Activated T-helper 1 cell treated with anti-CD3 and anti-CD28 coated beads, Interleukin-12 subunit alpha, Interleukin-12 subunit beta, Interleukin-2, Interleukin-4 antibody, amounts not matched to agents 30 ng/mL and 10 ng/mL and 1 ng/mL, durations not matched to agents 14 hours and 24 hours and 36 hours (primary cell): ENCODE measurements around the gene PHF5A. TPM values are rescaled to one million over a fixed set of nuclear protein-coding genes. Genes with fewer than 3 reads are reported as not detected.
A peak's percentile ranks its signal among the peaks of the same experiment; 100 is the strongest.

Experiments used
- DNase-seq: peaks from one replicate; pipeline ENCODE4 v3.0.0; 2021; ENCODE audit warnings: low spot score
- H3K27ac Mint-ChIP-seq: one replicate; pipeline ENCODE4 v1.8.0; 2021; ENCODE audit warnings: mild to moderate bottlenecking, mixed read lengths
- H3K27me3 Mint-ChIP-seq: one replicate; pipeline ENCODE4 v1.8.0; 2022; ENCODE audit warnings: mild to moderate bottlenecking, moderate library complexity, mixed read lengths; ENCODE audit not compliant: insufficient read depth
- H3K36me3 Mint-ChIP-seq: one replicate; pipeline ENCODE4 v1.8.0; 2021; ENCODE audit warnings: low read depth, mixed read lengths
- H3K4me1 Mint-ChIP-seq: one replicate; pipeline ENCODE4 v1.8.0; 2021; ENCODE audit warnings: low read depth, mixed read lengths
- H3K4me3 Mint-ChIP-seq: one replicate; pipeline ENCODE4 v1.8.0; 2021; ENCODE audit warnings: mild to moderate bottlenecking, moderate library complexity, mixed read lengths
- H3K9me3 Mint-ChIP-seq: one replicate; pipeline ENCODE4 v1.8.0; 2021; ENCODE audit warnings: mixed read lengths
- intact Hi-C: fragments of 100-400 bp; cut with micrococcal nuclease; formaldehyde crosslinking; loops from one replicate; pipeline ENCODE4 v1.15.1; 2024
- total RNA-seq: library from RNA; stranded (reverse); gene quantifications from 2 replicates; pipeline ENCODE4 v1.2.3, GENCODE V29; 2022

The PHF5A gene
- total RNA-seq, 1 donor from 2014 or later = 83.7 TPM

DNA sequence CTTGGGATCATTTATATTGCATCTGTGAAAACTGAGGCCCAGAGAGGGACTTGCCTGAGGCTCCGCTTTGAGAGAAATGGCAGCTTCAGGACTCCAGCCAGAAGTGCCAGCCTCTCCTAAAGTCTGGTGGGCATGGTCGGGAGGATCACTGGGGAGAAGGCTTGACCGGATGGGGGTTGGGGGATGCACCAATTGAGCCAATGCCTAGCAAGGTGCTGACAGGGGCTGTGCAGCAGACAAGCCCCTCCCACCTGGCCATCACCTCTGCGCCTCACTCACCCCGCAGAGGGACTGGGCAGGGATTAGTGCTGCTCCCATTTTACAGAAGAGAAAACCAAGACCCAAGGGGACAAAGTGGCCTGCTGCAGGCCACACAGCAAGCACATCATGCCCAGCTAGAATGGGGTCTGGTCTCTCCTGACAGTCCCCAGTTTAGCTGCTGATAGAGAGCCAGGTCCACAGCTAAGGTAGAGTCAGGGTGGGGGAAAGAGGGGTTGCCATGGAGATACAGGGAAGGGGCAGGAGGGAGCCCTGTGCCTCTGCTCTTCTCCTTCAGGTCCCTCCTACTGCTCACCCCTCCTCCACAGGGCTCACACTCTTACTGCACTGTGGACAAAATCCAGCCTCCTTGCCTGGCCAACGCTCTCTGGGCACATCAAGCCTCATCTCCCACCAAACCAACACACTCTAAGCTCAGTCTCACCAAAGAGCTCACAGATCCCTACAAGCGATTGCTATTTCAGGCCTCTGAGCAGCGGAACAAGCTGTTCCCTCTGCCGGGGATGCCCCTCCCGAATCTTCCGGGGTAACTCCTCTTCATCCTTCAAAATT, 57.3 kb downstream of the PHF5A start:
- intact Hi-C loops = no loop called here
- Mint-ChIP-seq H3K4me1 (peaks cover 33% of the 10 kb centered on the region), H3K4me3 (peak overlapping the region; percentile 42), H3K36me3 (no peaks in the 10 kb centered on the region), H3K27ac (peak overlapping the region; percentile 57), H3K9me3 (no peaks in the 10 kb centered on the region), H3K27me3 (no peaks in the 10 kb centered on the region)
- no peak for DNase-seq

DNA sequence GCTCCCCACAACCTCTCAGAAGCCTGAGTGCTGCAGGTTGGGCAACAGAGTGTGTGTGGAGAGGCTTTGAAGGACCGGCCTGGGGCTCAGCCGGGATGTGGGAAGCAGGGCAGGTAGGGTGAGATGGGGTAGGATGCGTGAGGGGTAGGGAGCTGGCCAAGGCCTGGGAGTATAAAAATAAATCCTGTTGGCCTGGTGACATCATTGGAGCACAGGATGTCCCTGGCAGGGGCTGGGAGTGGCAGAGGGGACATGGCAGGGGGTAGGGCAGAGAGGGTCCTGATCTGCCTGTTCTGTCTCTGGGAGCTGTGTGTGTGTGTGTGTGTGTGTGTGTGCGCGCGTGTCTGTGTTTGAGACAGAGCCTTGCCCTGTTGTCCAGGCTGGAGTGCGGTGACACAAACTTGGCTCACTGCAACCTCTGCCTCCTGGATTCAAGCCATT, 58.2 kb downstream of the PHF5A start:
- Mint-ChIP-seq H3K27ac (peak overlapping the region; percentile 79), H3K4me1 (peaks cover 29% of the 10 kb centered on the region), H3K36me3 (no peaks in the 10 kb centered on the region), H3K27me3 (no peaks in the 10 kb centered on the region), H3K4me3 (no peak overlapping the region), H3K9me3 (no peaks in the 10 kb centered on the region)
- intact Hi-C loops = no loop called here
- no peak for DNase-seq

Other genes with a start within 250 kb of the PHF5A start
- gene CHADL, start 227.8 kb downstream of the PHF5A start, total RNA-seq = 0.36 and 0.66 TPM in 2 replicates
- gene RANGAP1, start 182.5 kb downstream of the PHF5A start, total RNA-seq = 197 and 199 TPM in 2 replicates
- gene ZC3H7B, start 167.2 kb downstream of the PHF5A start, total RNA-seq = 77.1 and 79.0 TPM in 2 replicates
- 1.6 and 2.1 TPM in 2 replicates for gene TEF, start 86.8 kb downstream of the PHF5A start, total RNA-seq
- gene TOB2, start 21.9 kb downstream of the PHF5A start, total RNA-seq = 46.0 and 46.4 TPM in 2 replicates
- gene ACO2, start 425 bp upstream of the PHF5A start, total RNA-seq = 99.1 and 101 TPM in 2 replicates
- gene POLR3H, start 75.8 kb upstream of the PHF5A start, total RNA-seq = 51.8 and 52.0 TPM in 2 replicates
- gene CSDC2, start 92.3 kb upstream of the PHF5A start, total RNA-seq = not detected in 2 replicates
- gene PMM1, start 121.1 kb upstream of the PHF5A start, total RNA-seq = 21.4 and 22.6 TPM in 2 replicates
- gene DESI1, start 152.4 kb upstream of the PHF5A start, total RNA-seq = 84.8 and 86.4 TPM in 2 replicates
- 367 and 368 TPM in 2 replicates for gene XRCC6, start 152.6 kb upstream of the PHF5A start, total RNA-seq
- gene SNU13, start 220.2 kb upstream of the PHF5A start, total RNA-seq = 337 and 339 TPM in 2 replicates
- 22.3 TPM in 2 replicates for gene MEI1, start 230.8 kb upstream of the PHF5A start, total RNA-seq